Activated CD8-positive, alpha-beta memory T cell treated with anti-CD3 and anti-CD28 coated beads, Interleukin-2, amount 50 U/mL, for 4 hours (primary cell): Measurements from ENCODE around the gene ENTPD6.
A peak's percentile ranks its signal among the peaks of the same experiment; 100 is the strongest.
"Not testable (repeated sequence)": the region's sequence is repeated elsewhere in the genome, so short reads cannot be mapped to it uniquely, and the experiment has no call there.

Source experiments
- DNase-seq: peaks from one replicate; pipeline ENCODE4 v3.0.0-alpha.2; 2020

ENTPD6 gene

GRCh38 chr20:25195014-25195961 lies at the start of gene ENTPD6:
Gene ENTPD6 (plus strand): TSS chr20:25195712. CDS start chr20:25206537, 10,825 bp downstream.
- DNase-seq, result peak; percentile 93

GRCh38 chr20:25146976-25147375 lies 48.5 kb upstream of the ENTPD6 start:
- DNase-seq, result no peak

- DNase-seq, result no peak
These were observed 47.8 kb upstream of the ENTPD6 start for GRCh38 chr20:25147716-25148115.

- DNase-seq, result peak; percentile 73
These were observed 47.1 kb upstream of the ENTPD6 start for GRCh38 chr20:25148181-25148981.

- no peak for DNase-seq
These were observed 46.3 kb upstream of the ENTPD6 start for GRCh38 chr20:25148982-25149846.

- no peak for DNase-seq
These were observed 45.5 kb upstream of the ENTPD6 start for GRCh38 chr20:25150016-25150415.

GRCh38 chr20:25158043-25158442 lies 37.5 kb upstream of the ENTPD6 start:
- no peak for DNase-seq

GRCh38 chr20:25160467-25160866 lies 35.0 kb upstream of the ENTPD6 start:
- no peak for DNase-seq

GRCh38 chr20:25160897-25161296 lies 34.6 kb upstream of the ENTPD6 start:
- no peak for DNase-seq

- DNase-seq, result no peak
These were observed 30.4 kb upstream of the ENTPD6 start for GRCh38 chr20:25165128-25165527.

GRCh38 chr20:25166105-25166782 lies 29.3 kb upstream of the ENTPD6 start:
- not testable (repeated sequence) for DNase-seq

GRCh38 chr20:25173321-25173720 lies 22.2 kb upstream of the ENTPD6 start:
- DNase-seq, result no peak

- no peak for DNase-seq
These were observed 21.6 kb upstream of the ENTPD6 start for GRCh38 chr20:25173886-25174308.

- DNase-seq, result no peak
These were observed 19.3 kb upstream of the ENTPD6 start for GRCh38 chr20:25176184-25176583.

GRCh38 chr20:25177890-25178321 lies 17.6 kb upstream of the ENTPD6 start:
- no peak for DNase-seq

GRCh38 chr20:25178563-25179438 lies 16.7 kb upstream of the ENTPD6 start:
- no peak for DNase-seq

GRCh38 chr20:25179439-25180089 lies 15.9 kb upstream of the ENTPD6 start:
- DNase-seq, result no peak

GRCh38 chr20:25184391-25184790 lies 11.1 kb upstream of the ENTPD6 start:
- not testable (repeated sequence) for DNase-seq

- DNase-seq, result no peak
These were observed 8.3 kb upstream of the ENTPD6 start for GRCh38 chr20:25187220-25187619.

GRCh38 chr20:25187635-25188034 lies 7.9 kb upstream of the ENTPD6 start:
- DNase-seq, result no peak
